ENCODE measurements around the gene ZCCHC14.
"Not testable (repeated sequence)": the region's sequence is repeated elsewhere in the genome, so short reads cannot be mapped to it uniquely, and the experiment has no call there.

- not testable (repeated sequence) for TF ChIP-seq CTCF, POLR2A (IDR thresholded peaks at IDR 0.05)
Measured at GRCh38 chr16:87519170-87519569, 26.3 kb upstream of the ZCCHC14 start.
